Left cardiac atrium (tissue), 4 donors: Measurements from ENCODE around the gene XRCC6. TPM values are rescaled to one million over a fixed set of nuclear protein-coding genes. Genes with fewer than 3 reads are reported as not detected.
"Not testable (repeated sequence)": the region's sequence is repeated elsewhere in the genome, so short reads cannot be mapped to it uniquely, and the experiment has no call there.

ENCODE experiments used
- ATAC-seq, 2 donors: fragments of 200-7000 bp; cut with Tn5 transposase; one replicate each; pipeline ENCODE4 v1.9.1; 2020; ENCODE audit warnings: mild to moderate bottlenecking in 2 of 2, moderate library complexity in 2 of 2
- DNase-seq: peaks from one replicate; pipeline ENCODE4 v3.0.0-alpha.2; 2020
- intact Hi-C, 2 donors: fragments of 100-400 bp; cut with DNase I; formaldehyde crosslinking; loops; one replicate each; pipeline versions ENCODE4 v1.14.1 to v1.15.1; 2022 to 2023
- total RNA-seq, 2 donors: library from RNA; stranded (reverse); fragmentation: NEBNext Ultra II Directional; extraction: Animal tissue kit (Norgen Biotek cat#: 25700); gene quantifications; one replicate each; pipeline ENCODE4 v1.2.1, GENCODE V29; 2021
- donor health status: DM: no; HTN: yes; CAD: no.
- donor health status: DM: no; HTN: yes; CAD: no; lungs with severe emphysema.
- donor health status: DM: yes; HTN: yes; CAD: no.
- donor health status: Dilated cardiomyopathy.

Gene XRCC6
- total RNA-seq, 2 donors from 2014 or later: 141 to 169 TPM

- ATAC-seq (no peak), DNase-seq (no peak)
- intact Hi-C loops: no loop called here
These were observed 51.9 kb downstream of the XRCC6 start for GRCh38 chr22:41672780-41673509.

- intact Hi-C loops: no loop called here
- DNase-seq (no peak), ATAC-seq (peak; percentile 21 to 46)
These were observed 53.8 kb downstream of the XRCC6 start for GRCh38 chr22:41674846-41675340.

- ATAC-seq: peak; percentile 56 to 60
- intact Hi-C loops: no loop called here
- DNase-seq: no peak
These were observed 55.0 kb downstream of the XRCC6 start for GRCh38 chr22:41676134-41676533.

- DNase-seq (no peak), ATAC-seq (peak; percentile 16 to 31)
- intact Hi-C loops: no loop called here
These were observed 60.5 kb downstream of the XRCC6 start for GRCh38 chr22:41681616-41682015.

GRCh38 chr22:41682033-41682807, 61.1 kb downstream of the XRCC6 start:
- peak; percentile 97 to 98 for ATAC-seq
- DNase-seq: peak; percentile 87
- intact Hi-C loops: no loop called here

- DNase-seq: no peak
- ATAC-seq: no peak
- intact Hi-C loops: no loop called here
These were observed 62.0 kb downstream of the XRCC6 start for GRCh38 chr22:41683052-41683451.

GRCh38 chr22:41683616-41684015, 62.5 kb downstream of the XRCC6 start:
- no peak for DNase-seq
- intact Hi-C loops: no loop called here
- ATAC-seq: no peak

- intact Hi-C loops: no loop called here
- DNase-seq (no peak), ATAC-seq (no peak)
These were observed 63.1 kb downstream of the XRCC6 start for GRCh38 chr22:41684194-41684593.

GRCh38 chr22:41686890-41687289, 65.8 kb downstream of the XRCC6 start:
- DNase-seq, ATAC-seq, intact Hi-C loops: not testable (repeated sequence)

- intact Hi-C loops: no loop called here
- ATAC-seq: peak; percentile 25 to 40
- DNase-seq: peak; percentile 43
These were observed 66.8 kb downstream of the XRCC6 start for GRCh38 chr22:41687901-41688364.

- ATAC-seq (peak; percentile 97 to 99), DNase-seq (peak; percentile 96)
- intact Hi-C loops: no loop called here
These were observed 67.5 kb downstream of the XRCC6 start, which contains the start of gene SNU13 for GRCh38 chr22:41688365-41689211. SNU13 (minus strand) TSS chr22:41688867; CDS start chr22:41688796, 71 bp downstream.

GRCh38 chr22:41690476-41690875, 69.4 kb downstream of the XRCC6 start:
- no peak for ATAC-seq
- no peak for DNase-seq
- intact Hi-C loops: loop anchor here in 1 of 2 donors (10.0 kb wide), 1 partner anchor 134 kb away; no protein-coding TSS in a partner anchor

- ATAC-seq: no peak
- no peak for DNase-seq
- intact Hi-C loops: loop anchor here (5.0 to 10.0 kb wide), 2 partner anchors 130 to 247 kb away; no protein-coding TSS in a partner anchor
These were observed 74.1 kb downstream of the XRCC6 start for GRCh38 chr22:41695211-41695610.

- no peak for DNase-seq
- intact Hi-C loops: loop anchor here (1.0 to 10.0 kb wide), 3 partner anchors 128 to 246 kb away; no protein-coding TSS in a partner anchor
- ATAC-seq: peak in 1 of 2 donors; percentile 4
These were observed 75.6 kb downstream of the XRCC6 start for GRCh38 chr22:41696703-41697102.

- ATAC-seq: peak; percentile 84 to 86
- peak; percentile 95 for DNase-seq
- intact Hi-C loops: loop anchor here (1.0 to 10.0 kb wide), 3 partner anchors 128 to 245 kb away; no protein-coding TSS in a partner anchor
These were observed 76.2 kb downstream of the XRCC6 start for GRCh38 chr22:41697126-41697775.

- peak; percentile 78 to 81 for ATAC-seq
- intact Hi-C loops: loop anchor here (5.0 to 10.0 kb wide), 4 partner anchors 105 to 243 kb away; partner anchors contain the start of genes CCDC134 (in 1 of the 2) and TNFRSF13C (in 1 of the 2)
- peak; percentile 92 for DNase-seq
These were observed 78.4 kb downstream of the XRCC6 start, which contains the start of gene MEI1 for GRCh38 chr22:41699264-41700107. MEI1 (plus strand) TSS chr22:41699503; CDS start chr22:41699539, 36 bp downstream.

GRCh38 chr22:41700108-41700364, 78.9 kb downstream of the XRCC6 start:
- ATAC-seq: no peak
- no peak for DNase-seq
- intact Hi-C loops: loop anchor here in 1 of 2 donors (10.0 kb wide), 2 partner anchors 105 to 225 kb away; partner anchors contain the start of genes CCDC134 and TNFRSF13C
